NCI-H82 treated with DMSO at 0.1 percent for 48 hours (cell line): Measurements from ENCODE around the gene VIL1.

Source experiments
- DNase-seq: peaks from one replicate; lab custom pipeline; 2025; ENCODE audit not compliant: unreplicated experiment; lab: John Stamatoyannopoulos, UW

VIL1 gene

DNA sequence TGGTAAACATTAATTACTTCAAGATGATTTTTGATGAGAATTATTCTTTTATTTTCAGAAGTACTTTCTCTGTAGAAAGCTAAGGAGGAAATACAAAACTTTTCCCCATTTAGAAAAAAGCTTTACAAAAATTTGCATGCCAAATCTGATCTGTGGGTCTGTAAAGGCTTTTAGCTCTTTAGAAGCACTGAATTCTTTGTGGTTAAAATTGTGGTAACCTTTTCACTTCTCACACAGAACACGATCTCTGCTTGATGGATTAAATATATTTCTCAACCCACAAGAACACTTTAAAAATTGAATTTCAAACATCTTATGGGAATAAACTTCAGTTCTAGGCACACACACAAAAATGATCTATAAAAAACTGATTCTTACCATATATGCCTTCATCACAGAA is 63.7 kb downstream of the VIL1 start:
- DNase-seq, result no peak

DNA sequence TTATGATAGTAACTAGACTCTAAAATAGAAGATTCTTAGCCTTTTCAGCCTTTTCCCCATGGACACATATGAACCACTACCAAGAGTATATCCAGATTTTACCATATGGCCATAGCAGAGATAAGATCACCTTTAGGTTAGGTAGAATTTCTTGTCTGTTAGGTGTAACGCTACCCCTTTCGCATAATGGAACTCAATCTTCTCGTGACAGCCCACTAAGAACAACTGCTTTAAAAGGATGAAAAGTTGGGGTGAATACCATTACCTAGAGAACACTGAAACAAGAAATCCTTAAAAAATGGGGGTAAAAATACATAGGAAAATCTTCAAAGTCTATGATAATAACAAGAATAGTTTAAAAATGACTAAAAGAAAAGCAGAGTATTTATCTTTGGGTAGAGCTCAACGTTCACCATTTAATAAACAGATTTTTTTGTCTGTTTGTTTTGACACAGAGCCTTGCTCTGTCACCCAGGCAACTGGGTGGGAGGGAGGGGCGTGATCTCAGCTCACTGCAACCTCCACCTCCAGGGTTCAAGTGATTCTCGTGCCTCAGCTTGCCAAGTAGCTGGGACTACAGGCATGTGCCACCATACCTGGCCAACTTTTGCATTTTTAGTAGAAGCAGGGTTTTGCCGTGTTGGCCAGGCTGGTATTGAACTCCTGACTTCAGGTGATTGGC is 67.2 kb downstream of the VIL1 start:
- DNase-seq, result no peak

GRCh38 chr2:218500501-218501060 is 81.7 kb downstream of the VIL1 start:
- no peak for DNase-seq

- DNase-seq, result no peak
Observed at GRCh38 chr2:218501665-218502064, 82.7 kb downstream of the VIL1 start.
